ENCODE results near the gene TMEM45A. TPM values are rescaled to one million over a fixed set of nuclear protein-coding genes. Genes with fewer than 3 reads are reported as not detected.

The TMEM45A gene
- total RNA-seq, 1 experiment from 2014 or later = 0.73 TPM

DNA sequence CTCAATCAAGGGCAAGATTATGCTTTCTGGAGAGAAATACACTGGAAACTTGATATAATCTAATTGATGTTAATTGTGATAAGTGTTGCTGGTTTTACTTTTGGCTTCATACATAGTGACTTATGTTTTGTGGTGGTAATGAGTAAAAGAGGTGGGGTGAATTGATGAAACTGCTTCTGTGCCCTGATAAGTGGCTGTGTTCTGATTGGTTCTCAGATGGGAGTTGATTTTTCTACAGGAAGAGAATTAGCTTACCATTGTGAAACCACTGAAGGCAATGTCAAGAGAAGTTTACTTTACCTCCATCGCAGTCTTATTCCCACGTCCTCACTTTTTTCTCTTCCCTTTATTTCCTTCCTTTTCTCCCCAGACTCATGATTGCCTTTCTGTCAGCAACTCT, 23.8 kb downstream of the TMEM45A start:
- no peaks in the 10 kb centered on the region for H3K36me3 Mint-ChIP-seq (ENCODE audit: insufficient read depth, unreplicated experiment)
- no TSS peak for BruUV-seq (replicated peaks)
- intact Hi-C loops (cut with micrococcal nuclease; ENCODE audit: unreplicated experiment) = no loop called here
- CTCF ChIA-PET = no interaction called here
- no peaks in the 10 kb centered on the region for H3K9me3 Mint-ChIP-seq (ENCODE audit: low read depth, unreplicated experiment)
- no peaks in the 10 kb centered on the region for H3K27me3 Mint-ChIP-seq (ENCODE audit: unreplicated experiment)
- no peak overlapping the region for H3K4me3 Mint-ChIP-seq (ENCODE audit: low read depth, unreplicated experiment)
- H3K4me1 Mint-ChIP-seq (ENCODE audit: low read depth, unreplicated experiment) = peaks cover 13% of the 10 kb centered on the region
- DNase-seq = peak; percentile 12
- peak overlapping the region; percentile 58 for H3K27ac Mint-ChIP-seq (ENCODE audit: unreplicated experiment)
- TF ChIP-seq, protein P1, sequence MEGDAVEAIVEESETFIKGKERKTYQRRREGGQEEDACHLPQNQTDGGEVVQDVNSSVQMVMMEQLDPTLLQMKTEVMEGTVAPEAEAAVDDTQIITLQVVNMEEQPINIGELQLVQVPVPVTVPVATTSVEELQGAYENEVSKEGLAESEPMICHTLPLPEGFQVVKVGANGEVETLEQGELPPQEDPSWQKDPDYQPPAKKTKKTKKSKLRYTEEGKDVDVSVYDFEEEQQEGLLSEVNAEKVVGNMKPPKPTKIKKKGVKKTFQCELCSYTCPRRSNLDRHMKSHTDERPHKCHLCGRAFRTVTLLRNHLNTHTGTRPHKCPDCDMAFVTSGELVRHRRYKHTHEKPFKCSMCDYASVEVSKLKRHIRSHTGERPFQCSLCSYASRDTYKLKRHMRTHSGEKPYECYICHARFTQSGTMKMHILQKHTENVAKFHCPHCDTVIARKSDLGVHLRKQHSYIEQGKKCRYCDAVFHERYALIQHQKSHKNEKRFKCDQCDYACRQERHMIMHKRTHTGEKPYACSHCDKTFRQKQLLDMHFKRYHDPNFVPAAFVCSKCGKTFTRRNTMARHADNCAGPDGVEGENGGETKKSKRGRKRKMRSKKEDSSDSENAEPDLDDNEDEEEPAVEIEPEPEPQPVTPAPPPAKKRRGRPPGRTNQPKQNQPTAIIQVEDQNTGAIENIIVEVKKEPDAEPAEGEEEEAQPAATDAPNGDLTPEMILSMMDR (IDR thresholded peaks at IDR 0.05; ENCODE audit: unreplicated experiment) = no peak

DNA sequence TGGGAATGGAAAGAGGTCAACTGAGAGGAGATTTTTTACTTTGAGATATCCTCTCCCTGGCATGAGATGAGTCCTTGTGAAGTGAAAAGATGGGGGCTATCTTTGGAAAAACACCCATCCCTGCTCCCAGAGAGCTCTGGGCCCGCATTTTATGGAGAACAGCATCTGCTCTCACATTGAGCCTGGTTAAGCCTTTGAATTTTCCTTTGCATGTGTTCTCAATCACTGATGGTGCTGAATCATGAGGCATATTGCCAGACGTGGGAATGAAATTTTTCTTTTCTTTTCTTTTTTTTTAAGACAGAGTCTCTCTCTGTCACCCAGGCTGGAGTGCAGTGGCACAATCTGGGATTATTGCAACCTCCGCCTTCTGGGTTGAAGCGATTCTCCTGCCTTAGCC, 24.4 kb downstream of the TMEM45A start:
- peak overlapping the region; percentile 58 for H3K27ac Mint-ChIP-seq (ENCODE audit: unreplicated experiment)
- H3K4me3 Mint-ChIP-seq (ENCODE audit: low read depth, unreplicated experiment) = no peak overlapping the region
- H3K4me1 Mint-ChIP-seq (ENCODE audit: low read depth, unreplicated experiment) = peaks cover 13% of the 10 kb centered on the region
- H3K27me3 Mint-ChIP-seq (ENCODE audit: unreplicated experiment) = no peaks in the 10 kb centered on the region
- no TSS peak for BruUV-seq (replicated peaks)
- no peaks in the 10 kb centered on the region for H3K9me3 Mint-ChIP-seq (ENCODE audit: low read depth, unreplicated experiment)
- intact Hi-C loops (cut with micrococcal nuclease; ENCODE audit: unreplicated experiment) = no loop called here
- H3K36me3 Mint-ChIP-seq (ENCODE audit: insufficient read depth, unreplicated experiment) = no peaks in the 10 kb centered on the region
- no peak for DNase-seq
- CTCF ChIA-PET = no interaction called here
- TF ChIP-seq, protein P1 (IDR thresholded peaks at IDR 0.05; ENCODE audit: unreplicated experiment) = no peak

DNA sequence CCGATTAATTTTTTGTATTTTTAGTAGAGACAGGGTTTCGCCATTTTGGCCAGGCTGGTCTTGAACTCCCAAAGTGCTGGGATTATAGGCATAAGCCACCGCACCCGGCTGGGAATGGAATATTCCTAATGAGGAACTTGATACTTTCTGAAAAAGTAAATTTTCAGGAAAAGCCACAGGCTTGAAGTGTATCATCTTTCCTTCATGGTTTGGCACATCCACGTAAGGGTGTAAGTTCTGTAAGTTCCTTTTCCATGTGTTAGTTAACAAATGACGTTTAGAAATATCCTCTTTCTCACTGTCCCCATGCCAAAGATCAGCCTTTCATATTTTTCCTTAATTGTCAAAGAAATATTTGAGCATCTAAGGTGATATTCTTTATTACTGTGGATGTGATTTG, 24.9 kb downstream of the TMEM45A start:
- TF ChIP-seq, protein P1 (IDR thresholded peaks at IDR 0.05; ENCODE audit: unreplicated experiment) = no peak
- CTCF ChIA-PET = no interaction called here
- Mint-ChIP-seq H3K27ac (ENCODE audit: unreplicated experiment) (no peak overlapping the region), H3K4me1 (ENCODE audit: low read depth, unreplicated experiment) (peaks cover 13% of the 10 kb centered on the region), H3K4me3 (ENCODE audit: low read depth, unreplicated experiment) (no peak overlapping the region), H3K36me3 (ENCODE audit: insufficient read depth, unreplicated experiment) (no peaks in the 10 kb centered on the region), H3K9me3 (ENCODE audit: low read depth, unreplicated experiment) (no peaks in the 10 kb centered on the region), H3K27me3 (ENCODE audit: unreplicated experiment) (no peaks in the 10 kb centered on the region)
- no TSS peak for BruUV-seq (replicated peaks)
- DNase-seq = no peak
- intact Hi-C loops (cut with micrococcal nuclease; ENCODE audit: unreplicated experiment) = no loop called here

DNA sequence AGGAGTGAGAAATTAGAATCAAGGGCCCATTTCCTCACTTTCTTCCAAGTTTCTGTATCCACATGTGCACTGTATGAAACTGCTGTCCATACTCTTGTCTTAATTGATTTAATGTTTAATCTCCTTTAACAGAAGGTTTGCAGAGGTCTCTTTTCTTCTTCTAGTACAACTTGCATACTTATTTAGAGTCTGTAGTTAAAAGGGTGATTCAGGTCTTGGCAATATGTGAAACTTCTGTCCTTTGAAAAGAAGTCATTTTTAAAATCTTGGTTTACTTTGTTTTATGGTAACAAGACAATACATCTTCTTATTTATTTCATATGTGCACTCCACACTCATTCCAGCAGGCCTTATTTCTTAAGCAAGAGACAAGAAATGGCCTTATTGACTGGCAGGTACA, 25.8 kb downstream of the TMEM45A start:
- H3K4me1 Mint-ChIP-seq (ENCODE audit: low read depth, unreplicated experiment) = peaks cover 13% of the 10 kb centered on the region

More for the DNA sequence above, 25.8 kb downstream of the TMEM45A start:
- Mint-ChIP-seq H3K4me3 (ENCODE audit: low read depth, unreplicated experiment) (no peak overlapping the region), H3K27me3 (ENCODE audit: unreplicated experiment) (no peaks in the 10 kb centered on the region), H3K9me3 (ENCODE audit: low read depth, unreplicated experiment) (no peaks in the 10 kb centered on the region), H3K36me3 (ENCODE audit: insufficient read depth, unreplicated experiment) (no peaks in the 10 kb centered on the region), H3K27ac (ENCODE audit: unreplicated experiment) (no peak overlapping the region)
- intact Hi-C loops (cut with micrococcal nuclease; ENCODE audit: unreplicated experiment) = no loop called here
- no TSS peak for BruUV-seq (replicated peaks)
- CTCF ChIA-PET = no interaction called here
- TF ChIP-seq, protein P1 (IDR thresholded peaks at IDR 0.05; ENCODE audit: unreplicated experiment) = no peak
- no peak for DNase-seq

Data from Calu3 (cell line).